LNCaP clone FGC (cell line): ENCODE data around the gene DYNLT1.
"Not testable (repeated sequence)": the region's sequence is repeated elsewhere in the genome, so short reads cannot be mapped to it uniquely, and the experiment has no call there.

ENCODE experiments used
- DNase-seq: peaks from one replicate; pipeline ENCODE4 v3.0.0-alpha.2; 2011; ENCODE audit warnings: low read depth
- H3K4me3 ChIP-seq: 2 replicates; pipeline ENCODE4 v1.5.1; 2011; ENCODE audit warnings: mild to moderate bottlenecking, low read depth, low read length, control low read depth
- TF ChIP-seq, protein P1 (sequence below): IDR thresholded peaks from 2 replicates; pipeline ENCODE4 v1.5.1; 2012; ENCODE audit warnings: mild to moderate bottlenecking; ENCODE audit not compliant: control insufficient read depth, insufficient read depth; ENCODE audit errors: extremely low read depth

Gene DYNLT1

DNA sequence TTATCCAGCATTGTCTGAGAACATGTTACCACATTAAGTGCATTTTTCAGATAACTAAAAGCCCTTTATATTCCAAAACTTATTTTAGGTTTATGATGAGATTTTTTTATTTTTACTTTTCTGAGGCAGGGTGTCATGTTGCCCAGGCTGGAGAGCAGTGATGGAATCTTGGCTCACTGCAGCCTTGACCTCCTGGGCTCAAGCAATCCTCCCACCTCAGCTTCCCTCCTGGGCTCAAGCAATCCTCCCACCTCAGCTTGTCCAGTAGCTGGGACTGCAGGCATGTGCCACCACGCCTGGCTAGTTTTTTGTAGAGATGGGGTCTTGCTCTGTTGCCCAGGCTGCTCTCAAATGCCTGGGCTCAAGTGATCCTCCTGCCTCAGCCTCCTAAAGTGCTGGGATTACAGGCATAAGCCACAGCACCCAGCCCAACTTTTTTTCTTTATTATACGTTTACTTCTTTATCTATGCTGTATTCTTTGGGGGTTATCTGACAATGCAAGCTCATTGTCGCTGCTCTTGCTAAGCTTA, 6.2 kb downstream of the DYNLT1 start:
- TF ChIP-seq, protein P1, sequence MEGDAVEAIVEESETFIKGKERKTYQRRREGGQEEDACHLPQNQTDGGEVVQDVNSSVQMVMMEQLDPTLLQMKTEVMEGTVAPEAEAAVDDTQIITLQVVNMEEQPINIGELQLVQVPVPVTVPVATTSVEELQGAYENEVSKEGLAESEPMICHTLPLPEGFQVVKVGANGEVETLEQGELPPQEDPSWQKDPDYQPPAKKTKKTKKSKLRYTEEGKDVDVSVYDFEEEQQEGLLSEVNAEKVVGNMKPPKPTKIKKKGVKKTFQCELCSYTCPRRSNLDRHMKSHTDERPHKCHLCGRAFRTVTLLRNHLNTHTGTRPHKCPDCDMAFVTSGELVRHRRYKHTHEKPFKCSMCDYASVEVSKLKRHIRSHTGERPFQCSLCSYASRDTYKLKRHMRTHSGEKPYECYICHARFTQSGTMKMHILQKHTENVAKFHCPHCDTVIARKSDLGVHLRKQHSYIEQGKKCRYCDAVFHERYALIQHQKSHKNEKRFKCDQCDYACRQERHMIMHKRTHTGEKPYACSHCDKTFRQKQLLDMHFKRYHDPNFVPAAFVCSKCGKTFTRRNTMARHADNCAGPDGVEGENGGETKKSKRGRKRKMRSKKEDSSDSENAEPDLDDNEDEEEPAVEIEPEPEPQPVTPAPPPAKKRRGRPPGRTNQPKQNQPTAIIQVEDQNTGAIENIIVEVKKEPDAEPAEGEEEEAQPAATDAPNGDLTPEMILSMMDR: no peak

DNA sequence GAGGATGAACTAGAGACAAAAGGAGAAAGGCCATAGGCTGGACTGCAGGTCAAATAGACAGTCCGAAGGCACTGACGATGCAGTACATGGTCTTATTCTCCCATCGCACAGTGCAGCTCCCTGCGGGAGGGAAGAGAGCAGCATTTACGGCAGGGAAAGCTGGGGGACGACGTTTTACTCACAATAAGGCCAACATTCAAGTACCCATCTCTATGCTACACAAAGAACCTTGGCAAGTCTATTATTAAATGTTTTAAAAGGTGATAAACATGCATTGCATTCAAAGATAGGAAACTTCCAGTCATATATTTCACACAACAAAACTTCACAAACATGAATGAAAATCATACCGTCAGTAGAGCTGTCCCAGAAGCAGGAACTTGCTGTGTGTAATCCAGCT, 7.8 kb downstream of the DYNLT1 start:
- TF ChIP-seq, protein P1: no peak
- no peak overlapping the region for H3K4me3 ChIP-seq
- DNase-seq: no peak

More for the DNA sequence above, 6.2 kb downstream of the DYNLT1 start:
- no peak for DNase-seq
- no peak overlapping the region for H3K4me3 ChIP-seq

DNA sequence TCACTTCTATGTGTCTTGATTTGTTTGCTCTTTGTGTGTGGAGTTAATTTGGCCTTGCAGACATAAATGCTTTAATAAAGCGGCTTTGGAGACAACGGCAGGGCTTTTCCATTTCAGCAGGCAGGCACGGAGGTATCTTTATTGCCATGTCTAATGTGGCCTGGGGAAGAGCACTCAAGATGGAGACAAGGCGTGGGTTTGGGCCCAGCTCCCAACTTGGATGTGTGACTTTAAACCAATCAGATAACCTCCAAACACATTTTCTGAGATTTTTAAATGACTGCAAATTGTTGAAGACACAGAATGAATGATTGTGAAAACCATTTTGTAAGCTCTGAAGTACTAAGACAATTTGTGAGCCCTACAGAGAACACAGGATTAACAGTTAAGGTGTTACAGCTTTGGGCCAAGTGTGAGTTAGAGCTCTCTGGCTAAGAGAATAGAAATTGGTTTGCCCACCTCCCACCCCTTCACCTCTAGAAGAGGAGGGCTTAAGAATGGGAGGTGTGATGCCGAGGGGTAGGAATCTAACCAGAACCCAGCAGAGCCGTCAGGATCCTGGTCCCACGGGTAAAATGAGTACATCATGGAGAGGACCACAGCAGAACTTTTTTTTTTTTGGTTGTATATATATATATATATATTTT, 9.0 kb downstream of the DYNLT1 start:
- TF ChIP-seq, protein P1: no peak
- no peak overlapping the region for H3K4me3 ChIP-seq
- no peak for DNase-seq

DNA sequence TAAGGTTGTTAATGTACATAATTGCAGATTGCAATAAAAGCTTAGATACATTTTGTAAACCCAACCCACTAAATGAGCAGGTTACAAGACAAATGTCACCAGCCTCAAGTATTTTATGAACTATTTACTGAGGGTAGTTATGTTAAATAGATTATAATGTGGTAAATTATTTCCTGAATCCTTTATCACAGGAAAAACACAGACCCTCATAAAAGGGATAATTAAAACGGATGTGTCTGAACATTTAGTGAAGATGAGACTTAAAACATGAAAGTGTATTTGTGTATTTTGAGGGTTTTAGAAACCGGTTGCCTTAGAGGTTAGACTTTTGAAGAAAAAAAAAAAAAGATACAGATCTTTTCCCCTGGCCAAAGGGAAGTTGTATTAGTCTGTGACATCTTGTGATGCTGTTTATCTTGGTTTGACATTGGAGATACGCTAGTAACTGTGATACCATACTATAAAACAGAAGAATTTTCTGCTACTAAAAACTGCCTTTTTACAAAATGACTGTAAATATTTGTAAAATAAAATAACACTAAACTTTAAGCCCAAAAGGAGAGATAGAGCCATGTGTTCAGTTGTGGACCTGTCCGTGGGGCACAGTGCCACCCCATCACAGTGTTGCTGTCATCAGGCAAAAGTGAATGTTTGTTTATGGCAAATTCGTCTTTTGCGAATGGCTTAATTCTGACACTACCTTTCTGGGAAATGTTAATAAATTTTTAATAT, 9.7 kb downstream of the DYNLT1 start:
- H3K4me3 ChIP-seq: no peak overlapping the region
- no peak for DNase-seq
- TF ChIP-seq, protein P1: no peak

DNA sequence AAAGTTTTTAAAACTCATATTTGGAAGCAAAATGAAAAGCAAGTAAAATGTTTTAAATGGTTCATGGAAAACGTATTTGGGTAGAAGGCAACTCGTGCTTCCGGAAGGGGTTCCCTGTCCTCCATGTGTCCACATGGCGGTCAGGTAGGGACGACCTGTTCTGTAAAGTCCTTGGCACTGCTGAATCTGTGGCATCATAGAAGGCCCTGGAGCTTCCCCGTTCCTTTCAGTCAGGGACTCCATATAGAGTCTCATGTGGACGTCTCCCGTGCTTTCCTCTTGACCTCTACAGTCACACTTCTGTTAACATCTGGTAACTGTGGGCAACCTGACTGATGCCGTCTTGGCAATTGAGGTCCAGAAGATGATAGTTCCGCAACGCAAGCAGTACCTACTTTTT, 11.4 kb downstream of the DYNLT1 start:
- TF ChIP-seq, protein P1: no peak
- H3K4me3 ChIP-seq: no peak overlapping the region
- DNase-seq: no peak

DNA sequence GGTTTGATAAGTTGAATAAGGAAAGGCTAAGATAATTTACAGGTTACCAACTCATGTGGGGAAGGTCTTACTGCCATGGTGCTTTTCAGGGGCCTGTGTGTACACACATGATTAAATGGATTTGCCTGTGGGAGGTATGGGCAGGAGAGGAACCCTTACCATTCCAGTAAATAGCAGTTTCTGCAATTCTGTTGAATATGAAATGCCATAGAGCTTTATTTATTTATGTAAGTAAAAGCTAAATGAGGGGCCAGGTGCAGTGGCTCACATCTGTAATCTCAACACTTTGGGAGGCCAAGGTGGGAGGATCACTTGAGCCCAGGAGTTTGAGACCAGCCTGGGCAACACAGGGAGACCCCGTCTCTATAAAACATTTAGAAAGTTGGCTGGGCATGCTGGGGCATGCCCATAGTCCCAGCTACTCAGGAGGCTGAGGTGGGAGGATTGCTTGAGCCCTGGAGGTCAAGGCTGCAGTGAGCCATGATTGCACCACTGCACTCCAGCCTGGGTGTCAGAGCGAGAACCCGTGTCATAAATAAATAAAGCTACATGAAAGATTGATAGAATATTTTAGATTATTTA, 11.9 kb downstream of the DYNLT1 start:
- not testable (repeated sequence) for DNase-seq, H3K4me3 ChIP-seq
